Cardiac muscle cell (in vitro differentiated cells and primary cell): Measurements from ENCODE around the gene VANGL1. TPM values are rescaled to one million over a fixed set of nuclear protein-coding genes. Genes with fewer than 3 reads are reported as not detected.

Source experiments
- DNase-seq, 2 donors: peaks; one replicate each; pipeline versions ENCODE4 v3.0.0 to v3.0.0-alpha.2; 2010 to 2017; ENCODE audit warnings: low read depth in 1 of 2, low spot score in 1 of 2
- H3K27ac ChIP-seq: fragments of 200-600 bp; sonication (generic); 2 replicates; pipeline ENCODE4 v1.5.1; 2016
- H3K27me3 ChIP-seq: fragments of 200-600 bp; sonication (generic); 2 replicates; pipeline ENCODE4 v1.6.0; 2016; ENCODE audit warnings: control low read depth
- H3K36me3 ChIP-seq: fragments of 200-600 bp; sonication (generic); 2 replicates; pipeline ENCODE4 v1.5.1; 2016; ENCODE audit warnings: control low read depth
- H3K4me1 ChIP-seq: fragments of 200-600 bp; sonication (generic); 2 replicates; pipeline ENCODE4 v1.8.1; 2017; ENCODE audit warnings: low read depth, mild to moderate bottlenecking, mixed run types
- H3K4me3 ChIP-seq: fragments of 200-600 bp; sonication (generic); 2 replicates; pipeline ENCODE4 v1.5.1; 2016; ENCODE audit warnings: mild to moderate bottlenecking
- H3K9me3 ChIP-seq: fragments of 200-600 bp; sonication (generic); 2 replicates; pipeline ENCODE4 v1.5.1; 2017; ENCODE audit warnings: low read depth, mild to moderate bottlenecking, control low read depth
- polyA plus RNA-seq: library from polyadenylated mRNA; unstranded; fragments of >200 nt; fragmentation: Nextera tagmentation; extraction: Ambion mirVana; gene quantifications from 2 replicates; pipeline ENCODE4 v1.2.1, GENCODE V29; 2016
- total RNA-seq: library from RNA; depleted of rRNA; stranded (reverse); fragments of >200 nt; gene quantifications from 2 replicates; pipeline ENCODE4 v1.2.3, GENCODE V29; 2016
- TF ChIP-seq, protein P1 (sequence below): IDR thresholded peaks from 2 replicates; pipeline ENCODE4 v1.5.1; 2012; ENCODE audit warnings: low read depth, mild to moderate bottlenecking, low read length

VANGL1 gene
- total and polyA plus RNA-seq, 2 experiments from 2014 or later = 10.5 to 10.9 TPM

DNA sequence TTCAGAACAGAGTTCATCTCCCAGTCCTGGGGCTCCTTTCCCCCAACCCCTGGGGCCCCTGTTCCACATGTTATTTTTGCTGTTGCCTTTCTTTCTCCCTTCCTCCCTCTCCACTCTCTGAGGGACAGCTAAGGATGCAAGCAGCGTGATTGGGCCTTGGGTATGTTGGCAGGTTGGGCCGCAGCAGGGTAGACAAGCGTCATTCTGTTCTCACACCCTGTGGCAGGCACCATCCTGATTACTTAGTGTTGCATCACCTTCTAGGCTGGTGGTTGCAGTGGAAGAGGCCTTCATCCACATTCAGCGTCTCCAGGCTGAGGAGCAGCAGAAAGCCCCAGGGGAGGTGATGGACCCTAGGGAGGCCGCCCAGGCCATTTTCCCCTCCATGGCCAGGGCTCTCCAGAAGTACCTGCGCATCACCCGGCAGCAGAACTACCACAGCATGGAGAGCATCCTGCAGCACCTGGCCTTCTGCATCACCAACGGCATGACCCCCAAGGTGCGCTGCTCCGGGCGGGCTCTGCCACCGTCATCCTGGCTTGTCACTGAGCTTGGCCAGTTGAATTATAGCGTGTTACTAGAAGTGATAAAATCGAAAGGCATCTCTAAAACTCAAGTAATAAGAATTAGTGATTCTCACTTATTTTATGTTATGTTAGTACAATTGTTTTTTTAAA, 43.4 kb downstream of the VANGL1 start:
- Histone ChIP-seq H3K36me3 (peaks cover 12% of the 10 kb centered on the region), H3K4me3 (no peak overlapping the region), H3K4me1 (peaks cover 7% of the 10 kb centered on the region), H3K9me3 (no peaks in the 10 kb centered on the region), H3K27ac (no peak overlapping the region), H3K27me3 (no peaks in the 10 kb centered on the region)
- no peak for DNase-seq
- TF ChIP-seq, protein P1, sequence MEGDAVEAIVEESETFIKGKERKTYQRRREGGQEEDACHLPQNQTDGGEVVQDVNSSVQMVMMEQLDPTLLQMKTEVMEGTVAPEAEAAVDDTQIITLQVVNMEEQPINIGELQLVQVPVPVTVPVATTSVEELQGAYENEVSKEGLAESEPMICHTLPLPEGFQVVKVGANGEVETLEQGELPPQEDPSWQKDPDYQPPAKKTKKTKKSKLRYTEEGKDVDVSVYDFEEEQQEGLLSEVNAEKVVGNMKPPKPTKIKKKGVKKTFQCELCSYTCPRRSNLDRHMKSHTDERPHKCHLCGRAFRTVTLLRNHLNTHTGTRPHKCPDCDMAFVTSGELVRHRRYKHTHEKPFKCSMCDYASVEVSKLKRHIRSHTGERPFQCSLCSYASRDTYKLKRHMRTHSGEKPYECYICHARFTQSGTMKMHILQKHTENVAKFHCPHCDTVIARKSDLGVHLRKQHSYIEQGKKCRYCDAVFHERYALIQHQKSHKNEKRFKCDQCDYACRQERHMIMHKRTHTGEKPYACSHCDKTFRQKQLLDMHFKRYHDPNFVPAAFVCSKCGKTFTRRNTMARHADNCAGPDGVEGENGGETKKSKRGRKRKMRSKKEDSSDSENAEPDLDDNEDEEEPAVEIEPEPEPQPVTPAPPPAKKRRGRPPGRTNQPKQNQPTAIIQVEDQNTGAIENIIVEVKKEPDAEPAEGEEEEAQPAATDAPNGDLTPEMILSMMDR = no peak

DNA sequence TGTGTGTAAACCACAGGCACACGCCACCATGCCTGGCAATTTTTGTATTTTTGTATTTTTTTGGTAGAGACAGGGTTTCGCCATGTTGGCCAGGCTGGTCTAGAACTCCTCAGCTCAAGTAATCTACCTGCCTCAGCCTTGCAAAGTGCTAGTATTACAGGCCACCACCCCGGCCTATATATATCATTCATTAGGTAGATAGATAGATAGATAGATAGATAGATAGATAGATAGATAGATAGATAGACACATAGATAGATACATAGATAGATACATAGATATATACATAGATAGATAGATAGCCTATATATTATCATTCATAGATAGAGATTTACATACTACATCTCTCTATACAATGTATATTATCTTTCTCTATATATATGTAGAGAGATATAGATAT, 46.0 kb downstream of the VANGL1 start:
- H3K4me1 ChIP-seq = no peaks in the 10 kb centered on the region
- no peaks in the 10 kb centered on the region for H3K27me3 ChIP-seq
- peaks cover 12% of the 10 kb centered on the region for H3K36me3 ChIP-seq
- H3K27ac ChIP-seq = no peak overlapping the region
- H3K4me3 ChIP-seq = no peak overlapping the region
- no peaks in the 10 kb centered on the region for H3K9me3 ChIP-seq
- TF ChIP-seq, protein P1 = no peak
- DNase-seq = no peak

DNA sequence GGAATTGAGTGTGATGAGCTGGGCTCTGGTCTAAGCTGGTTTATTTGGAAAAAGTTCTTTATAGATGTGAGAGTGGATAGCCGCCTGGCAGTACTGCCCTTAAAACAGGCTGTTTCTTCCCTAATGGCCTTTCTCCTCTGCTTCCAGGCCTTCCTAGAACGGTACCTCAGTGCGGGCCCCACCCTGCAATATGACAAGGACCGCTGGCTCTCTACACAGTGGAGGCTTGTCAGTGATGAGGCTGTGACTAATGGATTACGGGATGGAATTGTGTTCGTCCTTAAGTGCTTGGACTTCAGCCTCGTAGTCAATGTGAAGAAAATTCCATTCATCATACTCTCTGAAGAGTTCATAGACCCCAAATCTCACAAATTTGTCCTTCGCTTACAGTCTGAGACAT, 49.2 kb downstream of the VANGL1 start:
- H3K27me3 ChIP-seq = no peaks in the 10 kb centered on the region
- H3K27ac ChIP-seq = no peak overlapping the region
- H3K36me3 ChIP-seq = no peaks in the 10 kb centered on the region

DNA sequence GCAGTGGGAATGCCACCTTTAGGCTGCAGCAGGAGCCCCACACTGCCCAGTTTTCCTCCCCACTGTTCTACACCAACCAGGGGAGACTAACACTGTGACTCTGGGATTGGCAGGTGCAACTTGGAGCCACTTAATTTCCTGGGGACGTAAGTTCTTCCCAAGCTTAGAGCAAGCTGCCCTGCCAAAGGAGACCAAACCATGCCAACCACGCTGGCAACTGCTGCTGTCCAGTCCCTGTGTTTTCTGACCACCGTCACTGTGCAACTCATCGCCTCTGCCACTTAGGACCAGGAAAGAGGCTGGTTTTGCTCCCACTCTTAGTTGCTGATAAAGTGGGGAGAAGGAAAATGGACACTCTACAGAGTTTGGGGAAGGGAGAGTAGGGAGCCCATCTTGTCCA, 50.5 kb downstream of the VANGL1 start:
- TF ChIP-seq, protein P1 = no peak

More for the DNA sequence above, 49.2 kb downstream of the VANGL1 start:
- TF ChIP-seq, protein P1 = no peak
- no peaks in the 10 kb centered on the region for H3K9me3 ChIP-seq
- no peak for DNase-seq
- no peaks in the 10 kb centered on the region for H3K4me1 ChIP-seq
- H3K4me3 ChIP-seq = no peak overlapping the region

DNA sequence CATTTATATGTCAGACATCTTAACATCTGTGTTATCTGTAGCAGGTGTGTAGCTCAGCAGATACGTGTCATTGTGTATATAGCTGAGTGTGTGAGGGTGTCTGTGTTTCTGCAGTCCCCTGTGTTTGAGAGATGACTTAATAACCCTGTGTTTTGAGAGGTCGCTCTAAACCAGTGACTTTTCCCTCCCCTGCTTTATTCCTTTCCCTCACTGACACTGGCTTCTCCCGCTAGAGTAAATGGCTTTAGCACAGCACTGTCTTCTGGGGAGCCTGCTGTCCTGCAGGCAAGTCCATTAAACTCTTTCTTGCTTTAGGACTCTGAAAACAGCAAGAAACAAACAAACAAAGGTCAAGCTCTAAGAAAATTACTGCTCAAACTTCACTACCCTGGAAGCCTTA, 53.0 kb downstream of the VANGL1 start:
- no peak for DNase-seq
- H3K4me3 ChIP-seq = no peak overlapping the region
- TF ChIP-seq, protein P1 = no peak

More for the DNA sequence above, 50.5 kb downstream of the VANGL1 start:
- H3K27ac ChIP-seq = no peak overlapping the region
- no peaks in the 10 kb centered on the region for H3K27me3 ChIP-seq
- no peaks in the 10 kb centered on the region for H3K4me1 ChIP-seq
- no peaks in the 10 kb centered on the region for H3K9me3 ChIP-seq
- no peak overlapping the region for H3K4me3 ChIP-seq
- DNase-seq = no peak
- no peaks in the 10 kb centered on the region for H3K36me3 ChIP-seq

More for the DNA sequence above, 53.0 kb downstream of the VANGL1 start:
- Histone ChIP-seq H3K9me3 (no peaks in the 10 kb centered on the region), H3K27me3 (no peaks in the 10 kb centered on the region), H3K36me3 (no peaks in the 10 kb centered on the region), H3K4me1 (no peaks in the 10 kb centered on the region), H3K27ac (no peak overlapping the region)
